GM18861 (cell line): Measurements from ENCODE around the gene PRR13.
"Not testable (repeated sequence)": the region's sequence is repeated elsewhere in the genome, so short reads cannot be mapped to it uniquely, and the experiment has no call there.

ENCODE experiments used
- ATAC-seq: cut with Tn5 transposase; IDR thresholded peaks from one replicate; pipeline ENCODE4 v1.9.1; 2021; ENCODE audit not compliant: unreplicated experiment

The PRR13 gene

GRCh38 chr12:53435326-53435725, 6.2 kb upstream of the PRR13 start:
- ATAC-seq: not testable (repeated sequence)

GRCh38 chr12:53439582-53439981, 2.0 kb upstream of the PRR13 start:
- ATAC-seq: not testable (repeated sequence)

DNA sequence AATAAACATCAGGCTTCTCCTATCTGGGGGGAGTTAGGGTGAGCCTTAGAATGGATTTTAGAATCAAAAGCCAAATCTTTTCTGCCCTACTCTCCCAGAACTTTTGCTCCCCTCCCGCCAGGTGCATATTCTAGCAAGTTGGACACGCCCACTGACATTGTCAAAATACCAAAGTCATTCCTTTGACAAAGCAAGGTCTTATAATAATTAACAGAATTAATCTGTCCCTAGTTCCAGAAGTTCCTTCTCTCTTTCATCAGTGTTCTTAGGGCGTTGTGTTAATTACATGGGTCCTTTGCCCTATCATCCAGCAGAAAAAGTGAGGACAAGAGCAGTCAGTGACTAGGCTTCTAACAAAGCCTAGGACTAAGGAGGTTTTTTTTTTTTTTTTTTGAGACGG, 2.4 kb downstream of the PRR13 start:
- no peak for ATAC-seq

DNA sequence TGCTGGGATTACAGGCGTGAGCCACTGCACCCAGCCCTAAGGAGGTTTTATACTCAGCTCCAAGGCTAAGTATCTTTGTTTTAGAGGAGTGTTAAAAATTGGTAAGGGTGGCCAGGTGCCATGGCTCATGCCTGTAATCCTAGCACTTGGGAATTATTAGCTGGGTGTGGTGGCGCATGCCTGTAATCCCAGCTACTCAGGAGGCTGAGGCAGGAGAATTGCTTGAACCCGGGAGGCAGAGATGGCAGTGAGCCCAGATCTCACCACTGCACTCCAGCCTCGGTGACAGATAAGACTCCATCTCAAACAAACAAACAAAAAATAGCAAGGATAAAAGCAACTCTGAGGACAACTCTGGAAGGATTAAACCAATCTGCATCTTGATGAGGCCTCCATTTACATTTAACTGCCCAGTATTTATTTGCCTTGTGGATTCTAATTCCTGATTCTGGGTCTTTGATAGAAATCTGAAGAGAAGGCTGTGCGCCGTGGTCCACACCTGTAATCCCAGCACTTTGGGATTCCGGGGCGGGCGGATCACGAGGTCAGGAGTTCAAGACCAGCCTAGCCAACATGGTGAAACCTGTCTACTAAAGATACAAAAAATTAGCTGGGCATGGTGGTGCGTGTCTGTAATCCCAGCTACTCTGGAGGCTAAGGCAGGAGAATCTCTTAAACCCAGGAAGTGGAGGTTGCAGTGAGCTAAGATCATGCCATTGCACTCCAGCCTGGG, 3.2 kb downstream of the PRR13 start:
- not testable (repeated sequence) for ATAC-seq

GRCh38 chr12:53450936-53451335, 9.4 kb downstream of the PRR13 start:
- ATAC-seq: no peak

- ATAC-seq: peak; percentile 96
These were observed 10.2 kb downstream of the PRR13 start, which contains the start of gene PCBP2 for GRCh38 chr12:53451661-53452158. PCBP2 (plus strand) TSS chr12:53452102; CDS start chr12:53454801, 2,699 bp downstream.

GRCh38 chr12:53452159-53453077, 10.9 kb downstream of the PRR13 start:
- ATAC-seq: no peak

DNA sequence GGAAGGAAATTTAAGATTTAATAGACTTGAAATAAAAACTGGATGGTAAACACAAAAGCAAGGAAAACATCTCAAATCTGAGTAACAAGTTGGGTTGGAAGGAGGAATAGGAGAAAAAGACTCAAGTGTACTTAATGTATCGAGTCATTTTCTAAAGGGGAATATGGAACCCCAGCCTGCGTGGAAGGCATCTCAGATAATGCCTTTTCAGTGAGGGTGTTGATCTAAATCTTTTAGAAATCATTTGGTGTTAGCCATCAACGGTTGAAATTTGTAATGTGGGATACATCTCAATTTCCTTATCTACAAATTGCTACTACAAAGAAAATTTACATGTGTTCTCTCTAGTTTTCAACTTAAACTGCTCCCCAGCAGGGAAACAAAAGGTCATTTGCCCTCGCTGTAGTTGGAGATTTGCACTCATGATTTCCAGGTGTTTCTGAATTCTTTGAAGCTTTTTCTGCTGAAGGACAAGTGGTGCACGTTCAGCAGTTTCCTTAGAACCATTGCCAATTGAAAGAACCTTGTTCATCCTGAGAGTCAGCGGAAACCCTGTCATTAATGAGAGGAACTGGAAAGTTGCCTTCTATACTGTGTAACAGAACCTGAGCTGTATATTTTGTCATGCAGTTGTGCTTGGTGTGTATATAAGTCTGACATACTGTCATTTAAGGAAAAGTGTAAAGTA, 12.6 kb downstream of the PRR13 start:
- no peak for ATAC-seq

GRCh38 chr12:53454707-53455106, 13.2 kb downstream of the PRR13 start:
- ATAC-seq: no peak

DNA sequence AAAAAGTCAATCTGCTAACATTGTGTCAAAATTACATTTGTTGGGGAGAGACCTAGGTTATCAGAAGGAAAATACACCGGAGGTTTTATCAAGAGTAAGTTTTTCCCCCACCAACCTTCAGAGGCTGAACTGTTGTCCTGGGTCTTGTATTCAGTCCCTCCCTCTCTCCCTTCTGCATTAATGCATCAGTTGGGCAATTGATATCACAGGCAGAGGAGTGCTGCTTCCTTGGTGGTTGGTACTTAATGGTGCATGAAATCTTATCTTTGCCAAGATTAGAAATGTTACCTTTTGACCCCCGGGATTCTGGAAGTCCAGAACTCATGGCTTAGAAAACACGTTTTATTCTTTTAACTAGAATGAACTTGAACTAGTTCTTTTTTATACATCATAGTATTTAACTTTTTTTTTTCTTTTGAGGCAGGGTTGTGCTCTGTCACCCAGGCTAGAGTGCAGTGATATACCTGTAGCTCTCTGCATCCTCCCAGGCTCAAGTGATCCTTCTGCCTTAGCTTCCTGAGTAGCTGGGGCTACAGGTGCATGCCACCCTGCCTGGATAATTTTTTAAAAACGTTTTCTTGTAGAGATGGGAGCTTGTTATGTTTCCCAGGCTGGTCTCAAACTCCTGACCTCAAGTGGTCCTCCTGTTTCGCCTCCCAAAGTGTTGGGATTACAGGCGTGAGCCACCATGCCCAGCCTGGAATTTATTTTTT, 15.3 kb downstream of the PRR13 start:
- ATAC-seq: no peak

GRCh38 chr12:53459097-53459496, 17.6 kb downstream of the PRR13 start:
- no peak for ATAC-seq

DNA sequence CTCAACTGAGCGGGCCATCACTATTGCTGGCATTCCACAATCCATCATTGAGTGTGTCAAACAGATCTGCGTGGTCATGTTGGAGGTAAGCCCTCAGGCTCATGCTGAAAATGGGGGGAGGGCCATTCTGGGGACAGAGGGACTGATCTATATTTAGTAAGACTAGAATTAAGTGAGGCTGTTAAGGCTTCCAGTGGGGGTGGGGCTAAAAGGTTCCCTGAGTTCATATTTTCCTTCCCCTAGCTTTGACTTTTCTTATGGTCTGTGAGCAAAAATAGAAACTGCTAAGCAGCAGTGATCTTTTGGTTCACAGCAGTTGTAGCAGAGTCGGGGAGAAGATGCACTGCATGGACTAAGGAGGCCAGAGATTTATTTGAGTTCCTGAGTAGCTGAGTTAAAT, 19.5 kb downstream of the PRR13 start:
- ATAC-seq: no peak

DNA sequence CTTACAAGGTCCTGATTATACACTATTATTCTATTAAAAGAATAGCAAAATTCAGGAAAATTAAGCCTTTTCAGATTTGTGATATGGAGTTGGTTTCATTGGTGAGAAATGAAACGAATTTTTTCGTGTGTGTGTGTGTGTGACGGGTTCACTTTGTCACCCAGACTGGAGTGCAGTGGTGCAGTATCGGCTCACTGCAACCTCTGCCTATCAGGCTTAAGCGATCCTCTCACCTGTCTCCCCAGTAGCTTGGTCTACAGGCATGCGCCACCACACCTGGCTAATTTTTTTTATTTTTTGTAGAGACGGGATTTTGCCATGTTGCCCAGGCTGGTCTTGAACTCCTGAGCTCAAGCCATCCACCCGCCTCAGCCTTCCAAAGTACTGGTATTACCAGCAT, 20.1 kb downstream of the PRR13 start:
- ATAC-seq: no peak

DNA sequence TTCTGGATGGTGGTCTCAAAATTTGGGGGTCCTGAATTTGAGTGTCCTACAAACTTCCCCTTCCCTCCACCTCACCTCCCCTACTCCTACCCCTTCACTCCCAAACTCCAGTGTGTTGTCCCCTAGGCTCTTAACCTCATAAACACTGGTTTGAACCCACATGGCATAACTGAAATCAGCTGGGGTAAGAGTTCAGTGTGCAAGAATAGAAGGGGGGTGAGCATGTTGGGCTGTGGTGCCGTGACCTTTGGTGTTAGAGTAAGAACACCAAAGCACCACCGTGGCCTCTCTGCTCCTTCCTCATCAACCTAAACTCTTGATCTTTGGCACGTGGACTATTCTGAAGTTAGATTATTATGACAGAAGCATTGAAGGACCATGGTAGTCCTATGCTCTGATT, 21.4 kb downstream of the PRR13 start:
- no peak for ATAC-seq

DNA sequence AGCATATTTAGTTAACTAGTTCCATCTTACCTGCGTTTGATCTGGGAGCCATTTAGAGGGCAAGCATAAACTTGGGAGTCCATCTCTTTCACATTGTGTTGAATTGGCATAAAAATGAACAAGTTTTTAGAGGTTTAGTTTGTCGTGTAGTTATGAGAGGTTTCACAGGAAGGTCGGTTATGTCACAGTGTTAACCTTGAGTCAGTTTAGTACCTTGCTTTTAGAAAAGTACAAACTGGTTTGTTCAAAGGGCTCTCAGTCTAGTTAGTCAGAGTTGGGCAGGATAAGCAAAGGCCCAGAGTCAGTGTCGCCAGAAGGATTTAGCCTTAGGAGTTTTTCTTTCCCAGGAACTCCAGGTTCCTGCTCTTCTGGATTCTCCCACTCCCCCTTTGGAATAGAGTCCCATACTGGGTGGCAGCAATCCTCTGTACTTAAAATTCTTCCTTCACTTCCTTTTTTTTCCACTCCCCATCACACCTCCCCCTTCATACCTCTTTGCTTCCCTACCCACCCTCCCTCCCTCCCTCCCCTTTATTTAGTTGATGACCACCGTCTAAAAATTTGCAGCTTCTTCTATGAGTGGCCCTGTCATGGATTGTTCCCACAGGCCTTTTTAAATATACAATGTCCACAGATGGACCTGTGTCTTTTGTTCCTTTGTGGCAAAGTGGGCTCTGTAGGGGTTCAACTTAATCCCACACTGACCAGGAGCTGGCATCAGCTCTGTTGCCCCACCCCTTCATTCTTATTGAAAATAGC, 22.4 kb downstream of the PRR13 start:
- no peak for ATAC-seq

GRCh38 chr12:53464685-53465418, 23.3 kb downstream of the PRR13 start:
- ATAC-seq: no peak

GRCh38 chr12:53465679-53466078, 24.1 kb downstream of the PRR13 start:
- ATAC-seq: no peak

GRCh38 chr12:53466640-53467039, 25.1 kb downstream of the PRR13 start:
- no peak for ATAC-seq

GRCh38 chr12:53467082-53467481, 25.5 kb downstream of the PRR13 start:
- no peak for ATAC-seq
